HG03066 (cell line): Measurements from ENCODE around the gene ANKRD6.

Experiments used
- ATAC-seq: cut with Tn5 transposase; IDR thresholded peaks from one replicate; pipeline ENCODE4 v1.9.1; 2021; ENCODE audit warnings: low read depth; ENCODE audit not compliant: unreplicated experiment

The ANKRD6 gene

DNA sequence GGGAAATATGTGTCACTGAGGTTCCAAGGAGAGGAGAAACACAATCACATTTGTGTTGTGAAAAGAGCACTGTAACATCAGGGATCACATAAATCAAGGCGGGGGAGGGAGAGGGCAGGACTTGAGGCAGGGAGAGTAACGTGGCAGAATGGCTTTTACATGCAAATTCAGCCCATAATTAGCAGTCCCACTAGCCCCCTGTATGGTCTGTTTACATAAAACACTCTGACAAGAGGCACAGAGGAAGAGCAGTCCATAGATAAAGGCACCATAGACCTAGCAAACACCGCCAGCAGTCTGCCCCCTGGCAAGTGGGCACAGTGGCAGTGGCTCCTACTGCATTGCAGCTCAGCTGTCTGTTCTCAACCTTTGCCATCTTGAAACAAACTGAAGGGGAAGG, 122.9 kb downstream of the ANKRD6 start:
- no peak for ATAC-seq

DNA sequence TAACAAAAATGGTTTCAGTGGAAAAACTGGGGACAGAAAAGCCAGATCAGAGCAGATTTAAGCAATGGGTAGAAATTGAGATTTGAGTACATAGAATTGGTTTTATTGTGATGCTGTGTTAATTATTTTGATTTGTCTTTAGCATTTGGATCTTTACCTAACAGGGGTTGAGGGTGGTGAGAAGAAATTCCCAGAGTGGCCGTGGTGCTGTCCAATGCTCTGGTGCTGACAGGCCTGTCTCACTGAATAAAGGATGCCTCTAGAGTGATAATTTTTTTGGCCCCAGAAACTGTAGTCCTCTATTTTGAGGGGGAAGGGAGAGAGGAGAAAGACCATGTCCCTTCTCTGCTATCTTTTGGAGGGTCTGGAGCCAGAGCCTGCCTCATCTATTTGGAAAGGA, 126.5 kb downstream of the ANKRD6 start:
- ATAC-seq = no peak

DNA sequence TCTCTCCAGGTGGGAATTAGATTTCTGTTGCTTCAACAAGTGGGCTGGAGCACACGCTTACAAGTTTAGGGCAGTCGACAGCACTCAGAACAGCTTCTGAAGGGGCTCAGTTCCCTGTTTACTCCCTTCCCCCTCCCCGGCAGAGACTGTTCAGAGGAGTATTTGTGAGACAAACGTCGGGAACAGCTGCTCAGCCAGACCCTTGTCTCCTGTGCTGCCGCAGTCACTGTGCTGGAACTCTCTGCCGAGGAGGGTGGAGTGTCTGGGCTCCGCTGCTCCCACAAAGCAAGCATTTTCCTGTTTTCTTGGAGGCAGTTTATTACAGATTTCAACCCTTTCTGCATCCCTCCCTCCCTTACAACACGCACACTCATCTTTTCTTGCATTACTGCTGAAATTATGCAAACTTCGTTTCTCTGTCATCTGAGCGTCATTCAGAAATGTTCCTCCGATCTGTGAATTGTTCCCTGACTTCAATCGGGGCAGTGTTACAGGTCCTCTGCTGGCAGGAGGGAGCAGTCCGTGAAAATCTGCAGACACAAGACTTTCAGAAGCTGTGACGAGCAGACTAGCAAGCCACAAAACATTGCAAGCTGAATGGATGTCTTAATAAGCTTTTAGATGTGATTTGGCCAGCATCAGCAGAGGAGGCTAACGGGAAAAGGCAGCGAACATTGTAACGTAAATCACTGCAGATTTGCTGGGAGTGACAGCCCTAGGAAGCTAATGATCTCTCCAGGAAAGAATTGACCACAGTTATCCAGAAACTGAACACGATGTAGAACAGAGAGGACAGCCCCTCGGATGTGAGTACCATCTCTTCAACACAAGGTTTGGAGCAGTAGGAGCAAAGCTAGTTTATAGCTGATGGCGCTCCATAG, 129.4 kb downstream of the ANKRD6 start:
- no peak for ATAC-seq

DNA sequence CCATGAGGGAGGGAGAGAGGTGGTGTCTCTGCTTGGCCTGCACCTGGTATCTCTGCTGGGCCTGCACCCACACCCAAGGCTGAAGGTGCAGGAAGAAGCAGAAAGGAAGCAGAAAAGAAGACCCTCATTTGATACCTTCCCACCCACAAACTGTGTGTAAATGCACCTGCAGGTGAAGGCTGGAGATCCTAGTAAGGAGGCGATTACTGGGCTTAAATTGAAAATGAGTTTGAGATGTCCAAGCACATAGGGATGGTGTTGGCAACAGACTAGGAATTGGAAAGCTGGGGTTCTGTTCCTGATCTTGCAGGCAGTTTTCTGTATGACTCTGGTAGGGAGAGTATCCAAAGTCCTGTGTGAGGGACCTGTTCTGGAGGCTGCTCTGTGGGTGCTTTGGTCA, 130.9 kb downstream of the ANKRD6 start:
- ATAC-seq = no peak

DNA sequence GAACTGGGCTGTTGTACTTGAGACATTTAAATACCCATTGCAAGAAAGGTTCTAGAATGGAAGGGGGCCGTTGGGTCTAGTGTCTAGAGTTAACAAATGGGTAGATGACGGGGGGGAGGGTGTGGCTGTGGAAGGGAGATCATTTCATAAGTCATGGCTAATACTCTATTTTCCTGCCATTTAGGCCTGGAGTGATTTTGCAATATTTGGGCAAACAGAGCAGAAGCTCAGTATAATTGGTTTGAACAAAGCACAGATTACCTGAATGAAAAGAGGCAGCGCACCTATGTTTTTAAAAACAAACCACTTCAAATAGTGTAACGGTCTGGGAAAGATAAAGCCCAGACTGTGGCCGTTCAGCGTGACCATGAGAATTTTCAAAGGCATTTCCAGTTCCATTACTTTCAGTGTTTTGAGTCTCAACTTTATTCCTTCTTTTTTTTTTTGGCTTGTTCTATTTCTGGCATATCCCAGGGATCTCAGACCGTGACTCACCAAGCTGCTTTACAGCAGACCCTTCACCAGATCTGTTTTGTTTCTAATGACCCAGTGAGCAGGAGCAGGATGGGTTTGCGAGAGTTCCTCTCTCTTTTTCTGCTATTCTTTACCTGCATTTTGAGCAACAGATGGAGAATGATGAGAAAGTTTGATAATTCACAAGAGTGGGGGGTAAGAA, 131.9 kb downstream of the ANKRD6 start:
- no peak for ATAC-seq

DNA sequence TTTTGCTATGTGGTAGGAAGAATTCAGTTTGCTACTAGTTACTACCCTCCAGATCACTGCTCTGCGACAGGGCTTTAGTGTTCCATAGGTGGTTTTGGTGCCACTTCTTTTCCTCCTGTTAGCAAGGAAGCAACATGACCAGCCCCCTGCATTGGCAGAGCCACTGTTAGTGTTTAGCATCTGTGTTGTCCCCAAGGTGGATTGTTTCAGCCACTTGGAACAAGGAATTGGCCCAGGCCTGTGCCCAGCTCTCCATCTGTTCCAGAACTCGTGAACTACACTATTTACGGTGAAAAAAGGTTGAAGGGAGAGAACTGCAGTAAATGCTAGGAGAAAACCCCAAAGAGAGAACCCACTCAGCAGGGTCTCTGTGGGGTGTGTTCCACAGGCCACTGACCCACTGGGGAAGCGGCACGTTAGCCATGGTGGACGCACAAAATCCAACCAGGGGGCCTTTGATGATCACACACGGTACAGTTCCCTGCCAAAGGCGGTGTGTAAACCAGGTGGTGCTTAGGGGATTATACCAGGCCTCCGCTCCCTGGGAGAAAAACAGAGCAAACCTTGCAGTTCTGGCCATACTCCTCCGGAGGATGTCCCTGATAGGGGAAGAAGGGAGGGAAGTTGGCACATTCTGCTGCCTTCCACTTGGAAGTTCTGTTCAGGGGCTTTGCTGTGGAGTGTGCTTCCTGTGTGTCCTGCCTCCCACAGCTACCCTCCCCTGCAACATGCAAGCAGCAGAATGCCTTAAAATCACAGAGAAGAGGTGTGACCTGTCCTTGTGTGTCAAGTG, 133.3 kb downstream of the ANKRD6 start:
- no peak for ATAC-seq

DNA sequence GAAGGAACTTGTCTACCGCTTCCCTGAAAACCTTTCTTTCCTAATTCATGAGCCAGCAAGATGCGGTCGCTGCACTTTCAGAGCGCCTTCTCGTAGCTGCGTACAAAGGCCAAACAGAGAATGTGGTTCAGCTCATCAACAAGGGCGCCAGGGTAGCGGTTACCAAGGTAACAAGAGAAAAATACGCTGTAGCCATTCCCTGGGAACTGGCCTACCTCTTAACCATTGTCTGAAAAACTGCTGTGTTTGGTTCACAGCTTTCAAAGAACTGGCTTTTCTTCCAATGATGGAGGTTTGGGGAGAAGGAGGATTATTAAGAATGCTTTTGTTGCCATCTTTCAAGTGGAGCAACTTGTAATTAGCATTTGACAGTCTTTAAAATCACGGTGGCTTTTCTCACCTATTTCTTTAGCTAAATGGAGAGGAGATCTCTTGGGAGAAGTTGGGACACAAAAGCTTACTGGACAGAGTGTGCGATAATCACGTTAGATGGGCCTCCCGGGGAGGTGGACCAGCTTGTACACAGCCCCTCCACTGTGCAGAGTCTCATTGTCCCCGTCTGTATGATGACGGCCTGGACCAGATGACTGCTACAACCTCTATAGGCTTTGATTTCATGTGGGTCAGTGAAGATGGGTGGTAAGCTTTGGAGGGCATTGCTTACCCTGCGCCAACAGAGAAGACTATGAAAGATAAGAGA, 134.1 kb downstream of the ANKRD6 start:
- ATAC-seq = no peak

DNA sequence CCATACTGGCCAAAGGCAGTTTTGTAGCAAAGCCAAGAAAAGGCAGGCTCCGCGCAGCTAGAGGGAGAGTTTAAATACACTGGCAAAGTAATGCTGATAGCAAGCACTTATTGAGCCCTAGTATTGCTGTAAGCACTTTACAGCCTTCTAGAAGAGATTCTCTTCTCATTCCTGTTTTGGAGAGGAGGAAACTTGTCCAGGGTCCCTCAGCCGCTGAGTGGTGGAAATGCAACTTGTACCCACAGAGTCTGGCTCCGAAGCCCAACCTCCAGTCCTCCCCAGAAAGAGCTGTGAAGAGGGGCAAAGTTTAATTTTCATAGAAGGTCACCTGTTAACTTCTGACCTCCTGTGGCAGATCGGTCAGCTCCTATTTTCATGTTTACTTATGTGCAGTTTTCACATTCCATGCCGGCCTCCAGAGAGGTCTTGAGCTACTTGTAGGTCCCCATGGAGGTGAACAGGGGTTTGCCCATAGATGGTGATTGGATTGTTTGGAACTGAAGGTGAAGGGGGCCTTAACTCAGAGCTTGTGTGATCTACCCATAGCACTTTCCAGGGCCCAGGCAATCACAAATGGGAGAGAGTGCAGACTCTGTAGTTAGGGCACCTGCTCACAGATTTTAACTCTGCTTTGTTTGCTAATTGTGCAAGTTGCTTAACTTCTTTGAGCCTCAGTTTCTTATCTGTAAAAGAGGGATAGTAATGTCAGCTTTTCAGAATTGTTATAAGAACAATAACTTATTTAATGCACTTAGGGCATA, 134.9 kb downstream of the ANKRD6 start:
- no peak for ATAC-seq

DNA sequence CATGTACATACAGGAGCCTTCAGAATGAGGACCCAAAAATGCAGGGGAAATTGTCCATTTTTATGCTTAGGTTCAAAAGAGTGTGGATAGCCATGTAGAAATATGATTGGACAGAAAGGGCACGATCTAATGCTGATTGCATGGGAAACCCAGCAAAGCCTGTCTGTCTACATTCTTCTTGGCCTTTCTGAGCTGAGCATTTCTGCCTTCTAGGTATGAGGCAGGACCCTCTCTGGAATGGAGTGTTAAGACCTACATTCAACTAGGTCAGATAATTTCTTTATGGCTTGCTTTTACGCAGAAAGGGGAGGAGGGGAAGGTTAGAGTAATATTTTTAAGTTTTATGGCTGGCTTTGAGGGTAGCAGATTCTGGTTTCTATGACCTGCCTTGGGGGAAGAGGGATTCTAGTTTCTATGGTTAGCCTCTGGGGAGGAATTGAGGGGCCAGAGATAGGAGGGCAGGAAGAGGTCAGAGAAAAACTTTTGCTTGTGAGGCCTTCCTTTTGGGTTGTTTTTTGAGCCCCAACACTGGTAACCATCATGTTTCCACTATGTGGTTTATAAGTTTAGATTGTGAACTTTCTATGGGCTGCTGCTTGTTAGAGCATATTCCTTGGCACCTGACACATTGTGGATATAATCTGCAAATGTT, 142.1 kb downstream of the ANKRD6 start:
- no peak for ATAC-seq

DNA sequence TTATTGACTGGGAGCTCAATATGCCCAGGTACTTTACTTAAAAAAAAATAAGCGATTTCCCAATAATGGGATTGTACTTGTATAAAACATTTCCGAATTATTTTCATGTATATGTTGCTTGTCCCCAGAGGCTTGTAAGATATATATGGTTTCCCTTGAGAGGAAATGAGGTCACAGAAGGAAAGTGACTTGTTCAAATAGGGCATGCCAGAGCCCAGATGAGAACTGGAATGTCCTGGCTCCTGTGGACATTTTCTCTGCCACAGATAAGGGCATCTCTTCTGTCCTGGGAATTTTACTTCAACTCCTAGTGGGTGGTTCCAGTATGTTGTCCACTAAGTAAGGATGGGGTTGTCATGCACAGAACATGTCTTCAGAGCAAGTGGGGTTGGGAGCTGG, 142.6 kb downstream of the ANKRD6 start:
- no peak for ATAC-seq

DNA sequence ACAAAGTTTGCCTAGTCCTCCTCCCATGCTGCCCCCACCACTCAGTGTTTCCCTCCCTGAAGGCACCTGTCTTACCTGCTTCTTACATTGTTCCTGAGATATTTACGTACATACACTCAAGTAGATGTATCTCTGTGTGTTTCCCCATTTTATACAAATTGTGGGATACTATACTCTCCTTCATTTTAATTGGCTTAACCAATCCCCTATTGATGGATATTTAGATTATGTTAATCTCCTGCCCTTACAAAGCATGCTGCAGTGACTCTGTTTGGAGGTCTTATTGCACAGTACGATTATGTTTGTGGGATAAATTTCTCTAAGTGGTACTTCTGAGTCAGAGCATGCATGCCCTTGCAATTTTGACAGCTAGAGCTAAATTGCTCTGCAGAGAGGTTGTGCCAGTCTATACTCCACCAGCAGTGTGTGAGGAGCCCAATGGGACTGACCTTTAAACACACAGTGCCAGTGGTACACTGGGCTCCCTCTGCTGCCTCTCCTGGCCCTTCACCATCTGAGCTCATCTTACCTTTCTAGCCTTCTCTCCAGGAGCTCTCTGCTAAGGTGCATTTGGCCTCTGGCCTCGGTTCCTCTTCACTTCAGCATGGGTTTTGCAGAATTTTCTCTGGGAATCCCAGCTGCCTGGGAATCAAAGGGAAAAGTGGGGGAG, 148.2 kb downstream of the ANKRD6 start:
- no peak for ATAC-seq

DNA sequence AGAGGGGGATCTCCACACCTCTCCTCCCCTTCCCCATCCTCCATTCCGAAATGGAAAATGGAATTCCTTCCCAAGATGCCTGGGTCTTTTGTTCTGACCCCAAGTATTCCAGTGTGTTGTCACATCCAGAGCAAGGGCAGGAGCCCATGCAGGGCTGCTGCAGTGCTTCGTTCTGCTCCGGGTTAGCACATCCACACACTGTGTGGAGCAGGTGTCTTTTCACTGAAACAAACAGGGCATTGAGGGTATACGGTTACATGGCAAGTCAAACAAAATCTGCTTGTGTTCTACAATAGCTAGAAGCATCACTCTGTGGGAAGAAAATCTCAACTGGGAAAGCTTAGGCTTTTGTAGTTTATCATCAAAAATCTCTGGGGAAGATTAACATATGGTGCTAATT, 148.7 kb downstream of the ANKRD6 start:
- ATAC-seq = no peak

DNA sequence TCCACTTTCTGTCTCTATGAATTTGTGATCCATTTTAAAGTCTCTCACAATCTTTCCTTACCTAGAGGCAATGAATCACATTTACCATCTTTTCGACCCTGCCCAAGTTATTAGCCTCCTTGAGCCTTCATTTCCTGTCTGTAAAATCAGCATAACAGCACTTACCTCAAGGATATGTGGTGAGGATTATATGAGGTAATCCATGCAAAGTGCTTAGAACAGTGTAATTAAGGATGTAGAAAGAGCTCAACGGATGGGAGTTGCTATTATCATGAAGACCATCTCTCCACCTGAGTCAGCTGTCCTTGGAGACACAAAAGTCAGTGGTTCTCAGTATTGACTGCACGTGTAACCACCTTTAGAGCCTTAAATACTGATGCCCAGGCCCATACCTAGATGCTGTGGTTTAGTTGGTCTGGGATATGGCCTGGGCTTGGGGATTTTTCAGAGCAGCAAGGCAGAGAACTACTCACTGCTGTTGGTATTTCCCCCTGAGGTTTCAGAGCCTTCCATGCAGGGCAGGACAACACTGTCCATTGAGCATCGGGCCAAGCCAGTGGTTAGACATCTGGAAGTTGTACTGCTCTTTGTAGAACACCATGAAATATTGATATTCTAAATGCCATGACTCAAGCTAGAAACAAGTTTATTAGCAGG, 149.8 kb downstream of the ANKRD6 start:
- ATAC-seq = no peak

DNA sequence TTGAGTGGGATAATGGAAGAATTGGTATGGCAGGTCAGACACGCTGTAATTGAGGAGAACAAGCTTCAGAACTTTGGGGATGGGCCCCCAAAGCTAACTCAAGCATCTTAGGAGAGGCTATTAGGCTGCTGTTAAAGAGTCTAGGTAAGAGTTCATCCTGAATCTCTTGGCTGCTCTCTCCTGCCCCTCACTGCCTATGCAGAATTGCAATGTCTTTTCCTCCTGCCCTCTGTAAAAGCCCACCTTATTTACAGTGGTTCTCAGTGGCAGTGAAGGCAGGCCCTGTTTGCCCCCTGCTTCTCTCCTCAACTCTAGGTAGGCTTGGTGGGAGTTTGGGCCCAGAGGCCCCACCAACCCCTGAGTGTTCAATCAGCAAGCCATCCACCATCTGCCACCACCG, 150.6 kb downstream of the ANKRD6 start:
- no peak for ATAC-seq

DNA sequence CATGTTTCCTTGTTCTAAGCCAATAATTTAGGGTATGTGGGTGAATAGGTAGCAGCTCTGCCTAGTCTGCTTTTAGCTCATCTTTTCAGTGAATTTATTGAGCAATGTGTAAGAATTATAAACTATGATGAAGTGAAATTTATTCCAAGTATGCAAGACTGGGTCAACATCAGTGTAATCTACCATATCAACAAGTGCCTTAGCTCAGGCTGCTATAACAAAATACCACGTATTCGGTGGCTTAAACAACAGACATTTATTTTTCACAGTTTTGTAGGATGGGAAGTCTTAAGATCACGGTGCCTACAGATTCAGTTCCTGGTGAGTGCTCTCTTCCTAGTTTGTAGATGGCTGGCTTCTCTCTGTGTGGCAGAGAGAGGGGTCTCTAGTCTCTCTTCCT, 151.6 kb downstream of the ANKRD6 start:
- ATAC-seq = no peak

DNA sequence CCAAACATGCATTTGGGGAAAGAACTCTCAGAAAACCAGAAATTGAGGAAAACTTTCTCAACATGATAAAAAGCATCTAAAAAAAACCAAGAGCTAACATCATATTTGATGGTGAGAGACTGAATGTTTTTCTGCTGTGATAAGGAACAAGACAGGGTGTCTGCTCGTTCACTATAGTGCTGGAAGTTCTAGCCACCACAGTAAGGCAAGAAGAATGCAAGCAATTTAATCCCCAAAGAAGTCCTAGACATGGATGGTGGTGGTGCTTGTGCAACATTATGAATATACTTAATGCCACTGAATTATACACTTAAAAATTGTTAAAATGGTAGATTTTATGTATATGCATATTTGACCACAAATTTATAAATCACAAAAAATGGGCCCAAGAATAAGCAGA, 152.2 kb downstream of the ANKRD6 start:
- no peak for ATAC-seq

DNA sequence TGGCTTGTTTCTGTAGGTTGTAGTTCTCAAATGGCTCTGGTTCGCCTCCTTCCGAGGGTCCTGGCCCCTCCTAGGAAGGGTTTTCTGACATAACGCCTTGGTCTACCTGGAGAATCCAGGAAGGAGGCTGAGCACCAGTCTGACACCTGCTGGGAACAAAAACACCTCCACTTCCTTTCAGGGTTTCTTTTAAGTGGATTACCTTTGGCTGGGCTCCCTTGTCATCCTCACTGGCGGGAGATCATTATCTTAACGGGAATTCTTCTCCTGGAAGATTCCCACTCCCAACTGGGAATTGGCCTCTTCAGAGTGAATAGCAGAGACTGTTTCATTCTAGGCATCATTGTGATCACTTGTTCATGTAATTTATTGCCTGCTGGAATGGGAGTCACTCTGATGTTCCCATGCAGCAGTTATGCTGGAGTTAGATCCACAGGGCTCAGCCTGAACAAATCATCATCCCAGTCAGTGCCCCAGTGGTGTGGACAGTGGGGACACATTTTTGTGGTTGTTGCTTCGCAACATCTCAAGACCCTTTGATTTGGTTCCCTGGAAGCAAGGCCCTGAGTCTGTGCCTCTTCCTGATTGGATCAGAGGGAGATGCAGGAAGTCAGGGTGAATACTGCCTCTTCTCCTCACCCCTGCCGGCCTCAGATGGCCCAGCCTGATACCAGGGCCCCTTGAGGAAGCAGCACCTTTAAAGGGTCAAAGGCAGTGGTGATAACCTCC, 156.5 kb downstream of the ANKRD6 start:
- no peak for ATAC-seq

DNA sequence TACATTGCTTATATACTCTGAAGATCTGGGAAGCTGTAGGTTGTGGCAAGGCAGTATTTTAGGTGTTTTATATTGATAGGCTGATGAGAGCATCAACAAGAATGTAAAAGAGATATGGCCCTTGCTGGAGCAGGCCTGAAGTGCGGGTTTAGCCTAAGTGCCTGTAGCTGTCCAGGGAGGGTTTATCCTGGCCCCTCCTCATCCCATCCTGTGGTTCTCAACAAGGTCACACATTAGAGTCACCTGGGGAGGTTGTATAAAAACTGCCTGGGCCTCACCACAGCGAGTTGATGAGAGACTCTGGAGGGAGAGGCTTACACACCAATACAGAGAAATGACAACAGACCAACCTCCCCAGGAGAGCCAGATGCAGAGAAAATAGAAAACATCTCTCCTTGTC, 157.2 kb downstream of the ANKRD6 start:
- no peak for ATAC-seq
